T-helper 1 cell treated with Interleukin-12 subunit alpha and Interleukin-12 subunit beta and Interleukin-4 antibody, amounts not matched to agents 30 ng/mL and 1 ng/mL, for 36 hours (primary cell): ENCODE measurements around the gene KLF17. TPM values are rescaled to one million over a fixed set of nuclear protein-coding genes. Genes with fewer than 3 reads are reported as not detected.
"Not testable (repeated sequence)": the region's sequence is repeated elsewhere in the genome, so short reads cannot be mapped to it uniquely, and the experiment has no call there.

Source experiments
- intact Hi-C: fragments of 100-400 bp; cut with micrococcal nuclease; formaldehyde crosslinking; loops from one replicate; pipeline ENCODE4 v1.15.1; 2024
- total RNA-seq: library from RNA; stranded (reverse); gene quantifications from 2 replicates; pipeline ENCODE4 v1.2.3, GENCODE V29; 2022

The KLF17 gene
- total RNA-seq, 1 donor from 2014 or later = not detected

GRCh38 chr1:44108241-44108640 lies 10.4 kb upstream of the KLF17 start:
- intact Hi-C loops = no loop called here

- intact Hi-C loops = no loop called here
Observed at GRCh38 chr1:44108971-44109370, 9.7 kb upstream of the KLF17 start.

- intact Hi-C loops = no loop called here
Observed at GRCh38 chr1:44110916-44111315, 7.7 kb upstream of the KLF17 start.

DNA sequence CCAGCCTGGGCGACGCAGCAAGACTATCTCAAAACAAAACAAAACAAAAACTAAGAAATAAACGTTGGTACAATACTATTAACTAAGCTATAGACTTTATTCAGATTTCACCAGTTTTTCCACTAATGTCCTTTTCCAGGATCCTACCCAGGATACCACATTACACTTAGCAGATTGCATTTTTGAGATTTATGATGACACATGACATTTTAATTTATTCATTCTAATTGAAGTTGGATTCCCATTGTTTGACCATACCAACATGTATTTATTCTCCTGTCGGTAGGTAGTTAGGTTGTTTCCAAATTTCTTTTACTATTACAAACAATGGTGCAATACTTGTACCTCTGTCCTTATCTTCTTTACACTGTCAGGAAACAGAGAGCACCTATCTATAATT lies 6.8 kb upstream of the KLF17 start:
- intact Hi-C loops = no loop called here

DNA sequence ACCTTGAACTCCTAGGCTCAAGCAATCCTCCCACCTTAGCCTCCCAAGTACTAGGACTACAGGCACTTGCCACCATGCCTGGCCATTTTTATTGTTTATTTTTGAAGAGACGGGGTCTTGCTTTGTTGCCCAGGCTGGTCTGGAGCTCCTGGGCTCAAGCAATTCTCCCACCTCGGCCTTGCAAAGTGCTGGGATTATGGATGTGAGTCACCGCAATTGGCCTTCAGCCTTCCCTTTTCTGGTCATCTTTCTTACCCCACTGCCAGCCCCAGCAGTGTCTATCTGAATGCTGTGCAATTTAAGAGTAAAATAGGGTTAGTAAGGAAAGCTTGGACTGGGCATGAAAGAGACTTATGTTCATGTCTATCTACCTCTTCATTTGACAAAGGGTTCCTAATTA lies 6.1 kb upstream of the KLF17 start:
- intact Hi-C loops = no loop called here

GRCh38 chr1:44113095-44113609 lies 5.5 kb upstream of the KLF17 start:
- intact Hi-C loops = no loop called here

DNA sequence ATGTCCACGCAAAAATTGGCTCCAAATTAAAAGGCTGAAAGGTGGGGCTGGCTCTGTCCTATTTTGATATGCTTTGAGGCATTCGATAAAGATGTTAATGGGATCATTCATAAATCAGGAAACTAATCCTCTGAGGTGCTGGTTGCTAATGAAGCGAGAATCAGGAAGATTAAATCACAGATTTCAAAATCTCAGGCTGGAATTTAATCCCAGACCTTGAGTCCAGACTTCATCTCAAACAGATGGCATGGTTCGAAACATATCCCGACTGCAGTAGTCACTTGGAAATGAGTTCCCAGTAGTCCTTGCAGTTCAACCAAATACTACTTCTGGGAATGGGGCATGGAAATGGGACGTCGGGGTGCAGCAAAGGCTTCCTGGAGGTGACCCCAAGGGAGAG lies 4.5 kb upstream of the KLF17 start:
- intact Hi-C loops = no loop called here

DNA sequence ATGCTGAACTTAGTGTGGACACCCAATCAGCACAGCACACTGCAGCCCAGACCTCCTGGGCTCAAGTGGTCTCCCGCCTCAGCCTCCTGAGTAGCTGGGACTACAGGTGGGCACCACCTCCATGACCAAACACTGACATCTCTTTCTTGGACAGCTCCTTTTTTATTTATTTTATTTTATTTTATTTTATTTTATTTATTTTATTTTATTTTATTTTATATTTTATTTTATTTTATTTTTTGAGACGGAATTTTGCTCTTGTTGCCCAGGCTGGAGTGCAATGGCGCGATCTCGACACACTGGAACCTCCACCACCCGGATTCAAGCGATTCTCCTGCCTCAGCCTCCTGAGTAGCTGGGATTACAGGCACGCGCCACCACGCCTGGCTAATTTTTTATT lies 1.3 kb upstream of the KLF17 start:
- intact Hi-C loops = not testable (repeated sequence)

DNA sequence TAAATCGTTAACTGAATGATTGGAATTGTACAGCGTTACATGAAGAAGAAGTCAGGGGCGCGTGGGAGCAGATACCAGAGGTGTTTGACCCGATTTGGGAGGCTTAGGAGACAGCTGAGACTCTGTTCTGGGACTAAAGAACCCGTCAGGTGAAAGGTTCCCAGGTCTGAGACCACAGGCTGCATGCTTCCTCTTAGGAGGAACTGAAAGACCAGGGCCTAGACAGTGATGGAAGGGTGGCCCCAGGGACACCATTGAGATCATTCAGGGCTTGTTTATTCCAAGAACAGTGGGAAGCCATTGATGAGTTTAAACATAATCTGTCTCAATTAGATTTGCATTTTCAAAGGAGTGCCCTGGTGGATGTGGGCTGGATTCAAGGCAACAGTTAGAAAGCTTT lies 904 bp downstream of the KLF17 start:
- intact Hi-C loops = no loop called here

GRCh38 chr1:44120398-44120949 lies 1.9 kb downstream of the KLF17 start:
- intact Hi-C loops = no loop called here

GRCh38 chr1:44129616-44130500 lies 11.2 kb downstream of the KLF17 start:
- intact Hi-C loops = no loop called here

GRCh38 chr1:44131411-44131810 lies 12.8 kb downstream of the KLF17 start:
- intact Hi-C loops = no loop called here

DNA sequence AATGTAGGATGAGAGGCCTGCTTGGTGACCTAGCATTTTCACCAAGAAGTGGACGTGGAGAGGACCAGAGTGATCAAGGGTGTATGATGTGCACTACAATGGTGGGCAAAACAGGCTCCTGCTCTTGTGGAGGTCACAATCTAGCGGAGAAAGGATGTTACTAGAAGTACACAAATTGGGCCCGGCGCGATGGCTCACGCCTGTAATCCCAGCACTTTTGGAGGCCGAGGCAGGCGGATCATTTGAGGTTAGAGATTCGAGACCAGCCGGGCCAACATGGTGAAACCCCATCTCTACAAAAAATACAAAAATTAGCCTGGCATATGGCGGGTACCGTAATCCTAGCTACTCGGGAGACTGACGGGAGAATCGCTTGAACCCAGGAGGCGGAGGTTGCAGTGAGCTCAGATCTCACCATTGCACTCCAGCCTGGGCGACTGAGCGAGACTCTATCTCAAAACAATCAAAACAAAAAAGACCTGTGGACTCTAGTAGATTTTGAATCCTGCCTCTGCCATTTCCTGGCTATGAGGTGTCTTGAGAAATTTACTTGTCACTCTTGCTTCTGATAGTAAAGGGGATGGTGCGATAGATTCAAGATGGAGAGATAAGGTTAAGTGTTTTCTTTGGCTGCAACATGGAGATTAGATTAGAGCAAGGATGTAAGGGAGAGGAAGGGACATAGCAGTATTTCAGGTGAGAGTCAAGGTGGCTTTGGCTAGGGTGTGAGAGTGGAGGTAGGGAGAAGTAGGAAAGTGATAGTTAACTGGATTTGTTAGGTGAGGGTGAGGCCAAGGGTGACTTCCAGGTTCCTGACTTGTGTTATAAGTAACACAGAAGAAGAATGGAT lies 15.7 kb downstream of the KLF17 start:
- intact Hi-C loops = no loop called here

DNA sequence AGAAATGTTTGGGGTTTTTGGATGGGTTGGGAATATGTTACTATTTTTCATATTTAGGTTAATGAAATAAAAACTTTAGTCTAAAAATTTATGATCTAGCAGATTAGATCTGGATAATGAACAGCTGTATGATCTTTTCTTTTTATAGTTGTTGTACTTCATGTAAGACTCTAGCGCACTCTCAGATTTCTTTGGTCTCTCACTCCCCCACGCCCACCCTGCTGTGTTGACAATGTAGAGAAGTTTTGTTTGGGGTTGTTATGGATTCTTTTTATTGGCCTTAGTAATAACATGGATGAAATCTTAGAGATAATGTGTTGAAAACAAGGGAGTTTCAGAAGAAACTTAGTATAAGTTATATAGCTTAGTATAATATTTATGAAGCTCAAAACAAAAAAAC lies 17.3 kb downstream of the KLF17 start:
- intact Hi-C loops = no loop called here

- intact Hi-C loops = no loop called here
Observed at GRCh38 chr1:44138239-44138638, 19.6 kb downstream of the KLF17 start.

DNA sequence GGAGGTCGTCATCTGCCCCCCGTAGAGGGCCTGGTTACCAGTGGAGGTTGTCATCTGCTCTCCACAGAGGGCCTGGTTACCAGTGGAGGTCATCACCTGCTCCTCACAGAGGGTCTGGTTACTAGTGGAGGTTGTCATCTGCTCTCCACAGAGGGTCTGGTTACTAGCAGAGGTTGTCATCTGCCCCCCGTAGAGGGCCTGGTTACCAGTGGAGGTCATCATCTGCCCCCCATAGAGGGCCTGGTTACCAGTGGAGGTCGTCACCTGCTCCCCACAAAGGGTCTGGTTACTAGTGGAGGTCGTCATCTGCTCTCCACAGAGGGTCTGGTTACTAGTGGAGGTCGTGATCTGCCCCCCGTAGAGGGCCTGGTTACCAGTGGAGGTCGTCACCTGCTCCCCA lies 20.9 kb downstream of the KLF17 start:
- intact Hi-C loops = not testable (repeated sequence)

- intact Hi-C loops = no loop called here
Observed at GRCh38 chr1:44141531-44141930, 22.9 kb downstream of the KLF17 start, which contains the start of gene KLF18. Gene KLF18 (minus strand): TSS chr1:44141631. CDS start chr1:44141631, 0 bp downstream.

DNA sequence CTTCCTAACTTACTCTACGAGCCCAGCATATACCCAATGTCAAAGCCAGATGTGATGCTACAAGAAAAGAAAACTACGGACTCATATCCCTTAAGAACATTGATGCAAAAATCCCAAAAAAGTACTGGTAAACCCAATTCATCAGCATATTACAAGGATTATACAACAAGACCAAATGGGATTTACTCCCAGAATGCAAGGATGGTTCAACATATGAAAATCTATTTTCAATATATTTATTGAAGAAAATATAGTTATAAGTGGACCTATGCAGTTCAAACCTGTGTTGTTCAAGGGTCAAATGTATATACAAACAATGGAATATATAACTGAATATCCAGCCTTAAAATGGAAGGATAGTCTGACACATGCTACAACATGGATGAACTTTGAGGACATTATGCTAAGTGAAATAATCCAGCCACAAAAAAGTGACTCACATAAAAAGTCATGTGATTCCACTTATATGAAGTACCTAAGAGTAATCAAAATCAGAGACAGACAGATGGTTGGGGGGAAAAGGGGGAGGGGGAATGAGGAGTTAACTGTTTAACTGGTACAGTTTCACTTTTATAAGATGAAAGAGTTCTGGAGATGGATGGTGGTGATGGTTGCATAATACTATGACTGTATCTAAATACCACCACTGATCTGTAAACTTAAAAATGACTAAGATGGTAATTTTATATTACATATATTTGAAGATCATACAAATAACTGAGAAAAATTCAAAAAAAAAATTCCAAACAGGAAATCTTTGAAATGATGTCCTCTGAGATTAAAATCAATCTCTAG lies 26.5 kb downstream of the KLF17 start:
- intact Hi-C loops = no loop called here

- intact Hi-C loops = no loop called here
Observed at GRCh38 chr1:44146536-44147361, 28.1 kb downstream of the KLF17 start.

DNA sequence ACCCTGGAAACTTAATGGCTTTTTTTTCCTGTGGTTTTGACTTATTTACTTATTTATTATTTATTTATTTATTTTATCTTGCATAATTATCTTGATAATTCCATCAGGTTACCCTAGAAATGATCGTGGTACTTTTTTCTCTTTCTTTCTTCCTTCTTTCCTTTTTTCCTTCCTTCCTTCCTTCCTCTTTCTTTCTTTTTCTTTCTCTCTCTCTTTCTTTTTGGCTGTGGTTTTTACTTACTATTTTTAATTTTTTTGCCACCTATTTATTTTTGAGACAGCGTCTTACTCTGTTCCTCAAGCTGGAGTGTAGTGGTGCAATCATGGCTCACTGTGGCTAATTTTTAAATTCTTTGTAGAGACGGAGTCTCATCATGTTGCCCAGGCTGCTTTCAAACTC lies 29.0 kb downstream of the KLF17 start:
- intact Hi-C loops = no loop called here
